Measurements from ENCODE around the gene POGLUT3.

GRCh38 chr11:108545909-108546501 lies 47.8 kb upstream of the POGLUT3 start:
- TF ChIP-seq POLR2A (IDR thresholded peaks at IDR 0.05) (no peak), CTCF (IDR thresholded peaks at IDR 0.05) (no peak)

Data from esophagus squamous epithelium (tissue), 4 donors.